K562 (cell line): ENCODE measurements around the gene PLA2G2C. TPM values are rescaled to one million over a fixed set of nuclear protein-coding genes. Genes with fewer than 3 reads are reported as not detected.

Experiments used
- CBFA2T2 ChIP-seq: fragments of 450-650 bp; conservative IDR thresholded peaks from 2 replicates; pipeline ENCODE4 v1.6.1; 2017; ENCODE audit warnings: mild to moderate bottlenecking
- CBX5 ChIP-seq: IDR thresholded peaks from 2 replicates; pipeline ENCODE4 v1.6.1; 2014; ENCODE audit warnings: low read depth, borderline replicate concordance
- DMBX1 ChIP-seq: fragments of 250-450 bp; sonication (Bioruptor Pico); IDR thresholded peaks from 2 replicates; pipeline ENCODE4 v1.8.0; 2022; ENCODE audit warnings: inconsistent platforms, mild to moderate bottlenecking, moderate library complexity, borderline replicate concordance
- ESRRA ChIP-seq: fragments of 450-650 bp; IDR thresholded peaks from 2 replicates; pipeline ENCODE4 v1.6.1; 2014; ENCODE audit warnings: low read depth, mild to moderate bottlenecking, moderate library complexity, borderline replicate concordance
- ESRRB ChIP-seq: fragments of 250-450 bp; sonication (Bioruptor Pico); IDR thresholded peaks from 2 replicates; pipeline ENCODE4 v1.5.0; 2020; ENCODE audit warnings: mild to moderate bottlenecking, moderate library complexity, borderline replicate concordance
- FOXA1 ChIP-seq: fragments of 450-650 bp; IDR thresholded peaks from 2 replicates; pipeline ENCODE4 v1.6.1; 2016; ENCODE audit warnings: mild to moderate bottlenecking, borderline replicate concordance
- JUN ChIP-seq, 2 experiments: sonication (generic) in 1 of 2; formaldehyde crosslinking in 1 of 2; IDR thresholded peaks; 2 replicates each; pipeline versions ENCODE4 v1.6.1 to v1.8.0; 2012 to 2022; ENCODE audit warnings: borderline replicate concordance in 2 of 2, mild to moderate bottlenecking in 2 of 2, improper control_type of control experiment in 1 of 2, low read depth in 1 of 2, low read length in 1 of 2, missing genetic modification reagents in 1 of 2
- KLF16 ChIP-seq: IDR thresholded peaks from 2 replicates; pipeline ENCODE4 v1.6.1; 2016; ENCODE audit warnings: antibody characterized with exemption
- MCM5 ChIP-seq: fragments of 450-650 bp; IDR thresholded peaks from 2 replicates; pipeline ENCODE4 v1.6.1; 2016; ENCODE audit warnings: low read depth
- MXI1 ChIP-seq: IDR thresholded peaks from 2 replicates; pipeline ENCODE4 v1.6.1; 2011; ENCODE audit warnings: low read depth, mild to moderate bottlenecking, improper control_type of control experiment, low read length
- MYBL2 ChIP-seq, 2 experiments: fragments of 450-650 bp in 1 of 2; sonication (generic) in 1 of 2; formaldehyde crosslinking in 1 of 2; IDR thresholded peaks; 2 replicates each; pipeline versions ENCODE4 v1.6.1 to v1.8.1; 2017 to 2022; ENCODE audit warnings: borderline replicate concordance in 1 of 2, inconsistent platforms in 1 of 2, low read depth in 1 of 2, mild to moderate bottlenecking in 1 of 2, missing genetic modification reagents in 1 of 2, moderate library complexity in 1 of 2
- NR3C1 ChIP-seq: sonication (generic); formaldehyde crosslinking; IDR thresholded peaks from 2 replicates; pipeline ENCODE4 v1.8.1; 2022; ENCODE audit warnings: missing genetic modification reagents
- RAD21 ChIP-seq, 2 experiments: fragments of 250-450 bp in 1 of 2; fragments of 450-650 bp in 1 of 2; sonication (Bioruptor Pico) in 1 of 2; formaldehyde crosslinking in 1 of 2; IDR thresholded peaks in 1 of 2; conservative IDR thresholded peaks in 1 of 2; 2 replicates each; pipeline versions ENCODE4 v1.4.0 to v1.8.0; 2020 to 2022; ENCODE audit warnings: mild to moderate bottlenecking in 2 of 2, moderate library complexity in 1 of 2
- RBM14 ChIP-seq: fragments of 200-400 bp; formaldehyde crosslinking; IDR thresholded peaks from 2 replicates; pipeline ENCODE4 v1.6.1; 2018; ENCODE audit warnings: low read depth, mild to moderate bottlenecking, low read length, moderate library complexity, borderline replicate concordance; ENCODE audit not compliant: insufficient read depth
- ZKSCAN8 ChIP-seq: fragments of 200-800 bp; sonication (Bioruptor generic); IDR thresholded peaks from 2 replicates; pipeline ENCODE4 v1.6.1; 2016; ENCODE audit warnings: missing genetic modification characterization, missing compliant biosample characterization
- ZNF23 ChIP-seq: fragments of 250-450 bp; sonication (Bioruptor Pico); IDR thresholded peaks from 2 replicates; pipeline ENCODE4 v1.4.0; 2020; ENCODE audit warnings: mild to moderate bottlenecking
- ZNF316 ChIP-seq: fragments of 450-650 bp; IDR thresholded peaks from 2 replicates; pipeline ENCODE4 v1.6.1; 2016
- ZNF76 ChIP-seq: fragments of 250-450 bp; sonication (Bioruptor Pico); IDR thresholded peaks from 2 replicates; pipeline ENCODE4 v1.4.0; 2020; ENCODE audit warnings: mild to moderate bottlenecking, moderate library complexity, borderline replicate concordance
- polyA plus RNA-seq, 8 experiments: library from polyadenylated mRNA; depleted of rRNA in 4 of 8; stranded (reverse) in 5 of 8; unstranded in 3 of 8; fragments of >200 nt; fragmentation: Nextera tagmentation in 2 of 8; fragmentation: Illumina TruSeq in 1 of 8; extraction: Ambion mirVana in 2 of 8; extraction: Trizol in 1 of 8; gene quantifications; 2 replicates each; pipeline versions ENCODE4 v1.2.1 to v1.2.3, GENCODE V29; 2011 to 2014; ENCODE audit warnings: inconsistent platforms in 1 of 8, missing spikeins in 1 of 8
- total RNA-seq, 7 experiments: library from RNA; depleted of rRNA in 6 of 7; stranded (reverse); fragments of >200 nt in 6 of 7; fragmentation: Illumina TruSeq in 2 of 7; extraction: Trizol in 2 of 7; gene quantifications; 2 replicates each; pipeline versions ENCODE4 v1.2.1 to v1.2.3, GENCODE V29; 2011 to 2021; ENCODE audit warnings: low replicate concordance in 1 of 7
- TF ChIP-seq, protein P1 (sequence below): fragments of 450-650 bp; IDR thresholded peaks from 2 replicates; pipeline ENCODE4 v1.6.1; 2016; ENCODE audit warnings: borderline replicate concordance
- TF ChIP-seq, protein P2 (sequence below), 2 experiments: fragments of 450-650 bp; IDR thresholded peaks; 2 replicates each; pipeline ENCODE4 v1.6.1; 2016
- TF ChIP-seq, protein P3 (sequence below), 2 experiments: fragments of 450-650 bp; conservative IDR thresholded peaks; 2 replicates each; pipeline ENCODE4 v1.6.1; 2017; ENCODE audit warnings: mild to moderate bottlenecking in 2 of 2, moderate library complexity in 2 of 2

PLA2G2C gene
- total and polyA plus RNA-seq, 9 of the 15 experiments (the other 6 are each of a cell fraction or from before 2014, with no cell fraction given): 0.14 to 0.49 (median 0.21) TPM

DNA sequence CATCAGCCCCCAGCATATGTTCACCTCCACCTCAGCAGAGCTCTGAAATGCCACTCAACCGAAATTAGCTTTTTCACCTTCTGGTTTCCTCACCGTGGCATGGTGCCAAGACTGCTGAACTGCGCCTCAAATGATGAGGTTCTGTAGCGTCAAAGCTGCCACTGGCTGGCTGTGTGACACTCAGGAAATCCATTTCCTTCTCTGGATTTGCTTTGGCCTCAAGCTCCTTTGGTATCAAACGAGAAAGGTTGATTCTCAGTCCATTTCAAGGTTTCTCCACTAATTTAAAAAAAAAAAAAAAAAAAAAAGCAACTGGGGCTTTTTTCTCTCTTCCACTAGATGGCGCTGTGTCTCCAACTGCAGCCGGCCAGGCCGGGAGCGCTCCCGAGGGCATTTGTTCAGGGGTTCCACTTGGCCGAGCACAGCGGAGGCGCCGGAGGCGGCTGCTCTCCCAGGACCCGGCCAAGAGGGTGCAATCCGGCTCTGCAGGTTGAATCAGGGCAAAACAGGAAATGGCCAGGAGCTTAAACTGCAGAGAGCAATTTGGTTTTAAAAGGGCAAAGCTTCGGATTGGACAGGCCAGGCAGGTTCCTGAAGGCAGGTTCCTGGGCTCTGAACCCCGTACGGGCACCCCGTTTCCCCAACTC, 26.5 kb upstream of the PLA2G2C start (continued):
- TF ChIP-seq KLF16 (peak; percentile 34; the same call in 1 of the 2 replicates), ZNF316 (no peak), CBFA2T2 (no peak), FOXA1 (no peak), ZNF23 (no peak), CBX5 (no peak), MYBL2 (IDR thresholded peaks at IDR 0.05; ENCODE audit: low read depth) (no peak), MYBL2 (CRISPR knock-in tag; IDR thresholded peaks at IDR 0.05; ENCODE audit: borderline replicate concordance) (no peak), RAD21 (CRISPR knock-in tag; conservative IDR thresholded peaks at IDR 0.05 in 1 of 2, IDR thresholded peaks at IDR 0.05 in 1 of 2) (peak; percentile 59 to 64), RBM14 (no peak), ESRRB (CRISPR knock-in tag) (no peak), ZNF76 (CRISPR knock-in tag) (no peak), DMBX1 (CRISPR knock-in tag) (no peak), ESRRA (no peak), MXI1 (no peak), NR3C1 (CRISPR knock-in tag) (no peak), ZKSCAN8 (CRISPR knock-in tag) (no peak), MCM5 (no peak), JUN (IDR thresholded peaks at IDR 0.05; ENCODE audit: borderline replicate concordance, low read depth, low read length) (0 out of 2 replicates have a peak, but pooled peaks have one; percentile 14), JUN (CRISPR knock-in tag; IDR thresholded peaks at IDR 0.05; ENCODE audit: borderline replicate concordance) (no peak)
- TF ChIP-seq, protein P1, sequence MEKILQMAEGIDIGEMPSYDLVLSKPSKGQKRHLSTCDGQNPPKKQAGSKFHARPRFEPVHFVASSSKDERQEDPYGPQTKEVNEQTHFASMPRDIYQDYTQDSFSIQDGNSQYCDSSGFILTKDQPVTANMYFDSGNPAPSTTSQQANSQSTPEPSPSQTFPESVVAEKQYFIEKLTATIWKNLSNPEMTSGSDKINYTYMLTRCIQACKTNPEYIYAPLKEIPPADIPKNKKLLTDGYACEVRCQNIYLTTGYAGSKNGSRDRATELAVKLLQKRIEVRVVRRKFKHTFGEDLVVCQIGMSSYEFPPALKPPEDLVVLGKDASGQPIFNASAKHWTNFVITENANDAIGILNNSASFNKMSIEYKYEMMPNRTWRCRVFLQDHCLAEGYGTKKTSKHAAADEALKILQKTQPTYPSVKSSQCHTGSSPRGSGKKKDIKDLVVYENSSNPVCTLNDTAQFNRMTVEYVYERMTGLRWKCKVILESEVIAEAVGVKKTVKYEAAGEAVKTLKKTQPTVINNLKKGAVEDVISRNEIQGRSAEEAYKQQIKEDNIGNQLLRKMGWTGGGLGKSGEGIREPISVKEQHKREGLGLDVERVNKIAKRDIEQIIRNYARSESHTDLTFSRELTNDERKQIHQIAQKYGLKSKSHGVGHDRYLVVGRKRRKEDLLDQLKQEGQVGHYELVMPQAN: no peak
- TF ChIP-seq, protein P2, sequence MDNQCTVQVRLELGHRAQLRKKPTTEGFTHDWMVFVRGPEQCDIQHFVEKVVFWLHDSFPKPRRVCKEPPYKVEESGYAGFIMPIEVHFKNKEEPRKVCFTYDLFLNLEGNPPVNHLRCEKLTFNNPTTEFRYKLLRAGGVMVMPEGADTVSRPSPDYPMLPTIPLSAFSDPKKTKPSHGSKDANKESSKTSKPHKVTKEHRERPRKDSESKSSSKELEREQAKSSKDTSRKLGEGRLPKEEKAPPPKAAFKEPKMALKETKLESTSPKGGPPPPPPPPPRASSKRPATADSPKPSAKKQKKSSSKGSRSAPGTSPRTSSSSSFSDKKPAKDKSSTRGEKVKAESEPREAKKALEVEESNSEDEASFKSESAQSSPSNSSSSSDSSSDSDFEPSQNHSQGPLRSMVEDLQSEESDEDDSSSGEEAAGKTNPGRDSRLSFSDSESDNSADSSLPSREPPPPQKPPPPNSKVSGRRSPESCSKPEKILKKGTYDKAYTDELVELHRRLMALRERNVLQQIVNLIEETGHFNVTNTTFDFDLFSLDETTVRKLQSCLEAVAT (IDR thresholded peaks at IDR 0.05): no peak
- TF ChIP-seq, protein P3, sequence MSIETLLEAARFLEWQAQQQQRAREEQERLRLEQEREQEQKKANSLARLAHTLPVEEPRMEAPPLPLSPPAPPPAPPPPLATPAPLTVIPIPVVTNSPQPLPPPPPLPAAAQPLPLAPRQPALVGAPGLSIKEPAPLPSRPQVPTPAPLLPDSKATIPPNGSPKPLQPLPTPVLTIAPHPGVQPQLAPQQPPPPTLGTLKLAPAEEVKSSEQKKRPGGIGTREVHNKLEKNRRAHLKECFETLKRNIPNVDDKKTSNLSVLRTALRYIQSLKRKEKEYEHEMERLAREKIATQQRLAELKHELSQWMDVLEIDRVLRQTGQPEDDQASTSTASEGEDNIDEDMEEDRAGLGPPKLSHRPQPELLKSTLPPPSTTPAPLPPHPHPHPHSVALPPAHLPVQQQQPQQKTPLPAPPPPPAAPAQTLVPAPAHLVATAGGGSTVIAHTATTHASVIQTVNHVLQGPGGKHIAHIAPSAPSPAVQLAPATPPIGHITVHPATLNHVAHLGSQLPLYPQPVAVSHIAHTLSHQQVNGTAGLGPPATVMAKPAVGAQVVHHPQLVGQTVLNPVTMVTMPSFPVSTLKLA (conservative IDR thresholded peaks at IDR 0.05): no peak
